C4-2B (cell line): Measurements from ENCODE around the gene PLA2G4E.

ENCODE experiments used
- H3K27ac ChIP-seq: fragments of 450-650 bp; 2 replicates; pipeline ENCODE4 v1.5.1; 2017
- CTCF ChIP-seq: fragments of 450-650 bp; conservative IDR thresholded peaks from 2 replicates; pipeline ENCODE4 v1.5.1; 2017; ENCODE audit warnings: mild to moderate bottlenecking
- ZFX ChIP-seq: fragments of 450-650 bp; IDR thresholded peaks from 2 replicates; pipeline ENCODE4 v1.6.1; 2017

Gene PLA2G4E

GRCh38 chr15:41949401-41950126, 71.3 kb downstream of the PLA2G4E start:
- TF ChIP-seq ZFX (no peak), CTCF (no peak)
- no peak overlapping the region for H3K27ac ChIP-seq

GRCh38 chr15:41948490-41948889, 72.4 kb downstream of the PLA2G4E start:
- TF ChIP-seq ZFX (no peak), CTCF (no peak)
- no peak overlapping the region for H3K27ac ChIP-seq

- TF ChIP-seq ZFX (no peak), CTCF (no peak)
- H3K27ac ChIP-seq: no peak overlapping the region
Observed at GRCh38 chr15:41946970-41947369, 73.9 kb downstream of the PLA2G4E start.

- H3K27ac ChIP-seq: no peak overlapping the region
- TF ChIP-seq CTCF: no peak
- TF ChIP-seq ZFX: no peak
Observed at GRCh38 chr15:41945731-41946130, 75.1 kb downstream of the PLA2G4E start.

DNA sequence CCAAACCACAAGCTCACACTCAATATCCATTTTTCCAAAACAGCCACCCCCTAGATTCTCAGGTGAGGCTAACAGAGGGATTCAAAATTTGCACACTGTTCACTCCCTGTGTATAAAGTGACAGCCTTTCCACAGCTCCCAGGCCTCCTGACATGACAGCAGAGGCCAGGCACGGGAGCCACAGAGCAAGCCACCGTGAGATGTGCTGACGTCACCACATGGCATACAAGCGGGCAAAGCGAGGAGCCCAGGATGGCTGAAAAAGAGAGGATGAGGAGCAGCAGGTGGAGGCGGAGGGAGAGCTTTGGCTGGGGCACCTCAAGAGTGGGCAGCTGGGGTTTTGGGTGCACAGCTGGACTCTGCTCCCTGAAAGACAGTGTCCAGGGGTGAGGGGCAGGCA, 75.6 kb downstream of the PLA2G4E start:
- H3K27ac ChIP-seq: no peak overlapping the region

DNA sequence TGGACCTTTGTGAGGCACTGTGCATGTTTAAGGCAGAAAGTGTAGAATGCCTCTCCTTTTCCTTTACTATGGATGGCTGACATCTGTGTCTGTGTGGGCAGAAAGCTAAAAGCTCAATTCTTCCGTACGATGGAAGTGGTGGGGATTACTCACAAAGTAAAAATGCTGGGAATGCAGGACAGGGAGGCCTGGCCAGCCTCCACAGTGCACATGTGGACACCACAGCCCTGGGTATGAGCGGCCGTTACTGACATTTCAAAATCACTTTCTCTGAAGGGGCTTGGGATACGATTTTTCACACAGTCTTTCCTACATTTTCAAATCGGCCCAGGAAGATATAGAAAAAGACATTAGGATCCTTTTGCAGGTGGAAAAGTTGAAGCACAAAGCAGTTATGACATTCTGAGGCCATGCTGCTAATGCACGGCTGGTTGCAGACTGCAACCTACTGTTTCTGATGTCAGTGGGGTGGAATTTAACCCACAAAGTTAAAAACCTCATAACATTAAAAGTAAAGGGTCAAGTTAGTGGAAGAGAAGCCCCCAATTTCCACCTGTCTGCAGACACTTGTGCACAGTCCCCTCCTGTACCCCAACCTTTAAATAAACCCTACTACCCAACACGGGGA, 76.4 kb downstream of the PLA2G4E start:
- H3K27ac ChIP-seq: no peak overlapping the region
- TF ChIP-seq ZFX: no peak
- no peak for TF ChIP-seq CTCF

More for the DNA sequence above, 75.6 kb downstream of the PLA2G4E start:
- TF ChIP-seq ZFX: no peak
- TF ChIP-seq CTCF: no peak

- TF ChIP-seq ZFX (no peak), CTCF (no peak)
- no peak overlapping the region for H3K27ac ChIP-seq
Observed at GRCh38 chr15:41943543-41944312, 77.1 kb downstream of the PLA2G4E start.
